ENCODE measurements around the gene LNX1. TPM values are rescaled to one million over a fixed set of nuclear protein-coding genes. Genes with fewer than 3 reads are reported as not detected.

LNX1 gene
- total and polyA plus RNA-seq, 2 of the 8 experiments (the other 6 are each of a cell fraction or from before 2014, with no cell fraction given) = 2.7 to 3.8 TPM

GRCh38 chr4:53547983-53548382 lies 43.3 kb downstream of the LNX1 start:
- Histone ChIP-seq H3K18ac (ENCODE audit: extremely low read depth, low read length) (no peak overlapping the region), H2AK5ac (ENCODE audit: low read depth, low read length) (no peak overlapping the region), H3K14ac (ENCODE audit: insufficient read length) (no peak overlapping the region), H3K79me2 (ENCODE audit: control insufficient read depth in 1 of 2, insufficient read depth in 2 of 2, low read length in 2 of 2) (no peaks in the 10 kb centered on the region), H2BK12ac (ENCODE audit: low read depth, low read length) (no peak overlapping the region), H3K27me3 (replicated peaks in 1 of 4; ENCODE audit: control insufficient read depth in 3 of 4, extremely low read depth in 1 of 4, insufficient read depth in 3 of 4, low read length in 3 of 4) (no peaks in the 10 kb centered on the region; a peak in 1 of 7 replicates), H3K56ac (replicated peaks; ENCODE audit: insufficient read length, low read depth, low read length) (no peak overlapping the region), H2BK20ac (ENCODE audit: low read length) (no peak overlapping the region), H3K4me3 (ENCODE audit: extremely low read depth in 1 of 4, insufficient read depth in 2 of 4, low read depth in 3 of 4, low read length in 4 of 4) (no peak overlapping the region), H4K5ac (ENCODE audit: insufficient read length, low read depth, low read length) (no peak overlapping the region), H3K4me2 (ENCODE audit: insufficient read depth in 1 of 2, low read depth in 2 of 2, low read length in 2 of 2) (no peak overlapping the region), H2BK120ac (replicated peaks; ENCODE audit: low read depth, low read length) (no peak overlapping the region), H3K36me3 (ENCODE audit: control insufficient read depth in 2 of 4, insufficient read depth in 4 of 4, low read length in 3 of 4) (no peaks in the 10 kb centered on the region), H4K20me1 (replicated peaks in 1 of 2; ENCODE audit: control insufficient read depth in 1 of 2, insufficient read depth in 2 of 2, low read length in 2 of 2) (no peaks in the 10 kb centered on the region), H3K9me3 (ENCODE audit: insufficient read depth in 2 of 2, low read depth in 1 of 2, low read length in 1 of 2) (no peaks in the 10 kb centered on the region), H3K23ac (ENCODE audit: insufficient read length) (no peak overlapping the region), H3K4ac (replicated peaks; ENCODE audit: insufficient read length, low read depth, low read length) (no peak overlapping the region), H3K9ac (replicated peaks in 1 of 4; ENCODE audit: extremely low read depth in 1 of 4, low read depth in 3 of 4, low read length in 3 of 4) (no peak overlapping the region), H4K8ac (ENCODE audit: extremely low read depth, insufficient read depth, low read length) (no peak overlapping the region), H2AFZ (ENCODE audit: low read length) (no peak overlapping the region), H4K91ac (replicated peaks; ENCODE audit: insufficient read length, low read length) (no peak overlapping the region), H3K23me2 (ENCODE audit: low read depth, low read length) (no peaks in the 10 kb centered on the region), H3K4me1 (replicated peaks in 1 of 4; ENCODE audit: control insufficient read depth in 3 of 4, insufficient read depth in 4 of 4, low read length in 3 of 4) (peaks cover 0 to 4% (median 0%) of the 10 kb centered on the region in 4 experiments; a peak in 2 of 7 replicates), H2BK5ac (ENCODE audit: low read depth, low read length) (no peak overlapping the region), H3K27ac (ENCODE audit: low read depth, low read length) (no peak overlapping the region), H3K79me1 (ENCODE audit: low read depth, low read length) (no peaks in the 10 kb centered on the region), H2BK15ac (ENCODE audit: low read length) (no peak overlapping the region)
- CTCF ChIA-PET (ENCODE audit: partially characterized antibody) = no interaction called here
- POLR2A ChIA-PET (ENCODE audit: partially characterized antibody) = no interaction called here
- DNase-seq (ENCODE audit: low read depth in 1 of 2, low spot score in 2 of 2) (no peak), FAIRE-seq (no peak)
- 94% methylated on average over 2 of the region's 2 CpGs; no CpG with 5 or more reads in 1 of the 2 experiments for WGBS, 2 experiments (ENCODE audit: extremely low coverage in 1 of 2, insufficient coverage in 1 of 2, insufficient read length in 1 of 2, insufficient replicate concordance in 2 of 2, low coverage in 1 of 2, low lambda C conversion rate in 2 of 2, missing lambda C conversion rate in 1 of 2)
- TF ChIP-seq TAF7 (optimal IDR thresholded peaks at IDR 0.05; ENCODE audit: borderline replicate concordance, low read depth, low read length) (no peak), HDAC6 (IDR thresholded peaks at IDR 0.05; ENCODE audit: low read depth, low read length) (no peak), TCF12 (IDR thresholded peaks at IDR 0.05; ENCODE audit: low read depth, low read length) (no peak), RAD21 (IDR thresholded peaks at IDR 0.05 in 1 of 2, conservative IDR thresholded peaks at IDR 0.05 in 1 of 2; ENCODE audit: low read depth in 2 of 2, low read length in 2 of 2) (no peak), CBX5 (IDR thresholded peaks at IDR 0.05; ENCODE audit: low read depth, low read length) (no peak), MAFK (IDR thresholded peaks at IDR 0.05; ENCODE audit: low read depth, low read length) (no peak), KDM5A (IDR thresholded peaks at IDR 0.05; ENCODE audit: low read length) (no peak), KDM1A (IDR thresholded peaks at IDR 0.05; ENCODE audit: borderline replicate concordance, low read length) (no peak)

Data from H1 (cell line).